D341Med (cell line): ENCODE results near the gene BORCS8.

Experiments used
- DNase-seq: peaks from one replicate; pipeline ENCODE4 v3.0.0; 2012; ENCODE audit warnings: low spot score

Gene BORCS8

GRCh38 chr19:19213426-19214158 is 21.6 kb upstream of the BORCS8 start:
- no peak for DNase-seq

GRCh38 chr19:19212916-19213315 is 21.0 kb upstream of the BORCS8 start:
- DNase-seq: no peak

- peak; percentile 82 for DNase-seq
These were observed 19.8 kb upstream of the BORCS8 start, which contains the start of gene NCAN for GRCh38 chr19:19211499-19212420. Gene NCAN (plus strand): TSS chr19:19211958. CDS start chr19:19216954, 4,996 bp downstream.

GRCh38 chr19:19209372-19209771 is 17.4 kb upstream of the BORCS8 start:
- DNase-seq: no peak

GRCh38 chr19:19207637-19208572 is 16.0 kb upstream of the BORCS8 start:
- DNase-seq: no peak

- DNase-seq: no peak
These were observed 15.0 kb upstream of the BORCS8 start for GRCh38 chr19:19206938-19207337.

- DNase-seq: no peak
These were observed 13.8 kb upstream of the BORCS8 start for GRCh38 chr19:19205416-19206410.

GRCh38 chr19:19204181-19204580 is 12.2 kb upstream of the BORCS8 start:
- DNase-seq: no peak

GRCh38 chr19:19203012-19203856 is 11.3 kb upstream of the BORCS8 start, which contains the start of gene NR2C2AP:
Gene NR2C2AP (minus strand): TSS chr19:19203414. CDS start chr19:19203060, 354 bp downstream.
- DNase-seq: peak; percentile 98

- DNase-seq: no peak
These were observed 10.7 kb upstream of the BORCS8 start for GRCh38 chr19:19202707-19203011.

- DNase-seq: no peak
These were observed 10.0 kb upstream of the BORCS8 start for GRCh38 chr19:19201697-19202630.

- DNase-seq: no peak
These were observed 2.0 kb upstream of the BORCS8 start for GRCh38 chr19:19193926-19194325.

- DNase-seq: no peak
These were observed 1.0 kb upstream of the BORCS8 start for GRCh38 chr19:19192910-19193423.

GRCh38 chr19:19191768-19192077 is 229 bp downstream of the BORCS8 start:
- DNase-seq: no peak

- DNase-seq: no peak
These were observed 5.2 kb downstream of the BORCS8 start for GRCh38 chr19:19186742-19187141.

GRCh38 chr19:19185853-19186740 is 5.9 kb downstream of the BORCS8 start:
- DNase-seq: peak; percentile 81

GRCh38 chr19:19181488-19181998 is 10.4 kb downstream of the BORCS8 start:
- no peak for DNase-seq
